ENCODE data around the gene DBF4B.
"Not testable (repeated sequence)": the region's sequence is repeated elsewhere in the genome, so short reads cannot be mapped to it uniquely, and the experiment has no call there.

Gene DBF4B

DNA sequence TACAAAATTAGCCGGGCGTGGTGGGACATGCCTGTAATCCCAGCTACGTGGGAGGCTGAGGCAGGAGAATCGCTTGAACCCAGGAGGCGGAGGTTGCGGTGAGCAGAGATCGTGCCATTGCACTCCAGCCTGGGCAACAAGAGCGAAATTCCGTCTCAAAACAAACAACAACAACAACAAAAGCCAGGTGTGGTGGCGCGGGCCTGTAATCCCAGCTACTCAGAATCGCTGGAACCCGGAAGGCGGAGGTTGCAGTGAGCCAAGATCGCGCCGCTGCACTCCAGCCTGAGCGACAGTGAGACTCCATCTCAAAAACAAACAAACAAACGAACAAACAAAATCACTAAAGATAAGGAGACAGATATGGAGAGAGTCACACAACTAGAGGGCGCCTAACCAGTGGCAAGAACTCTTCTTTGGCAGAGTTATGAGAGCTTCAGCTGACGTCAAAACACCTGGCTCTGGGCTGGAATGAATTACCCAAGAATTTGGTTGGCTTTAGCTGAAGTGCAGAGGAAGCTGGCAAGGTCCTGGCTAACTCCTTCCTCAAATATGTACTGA, 17.6 kb upstream of the DBF4B start:
- TF ChIP-seq, protein P1, sequence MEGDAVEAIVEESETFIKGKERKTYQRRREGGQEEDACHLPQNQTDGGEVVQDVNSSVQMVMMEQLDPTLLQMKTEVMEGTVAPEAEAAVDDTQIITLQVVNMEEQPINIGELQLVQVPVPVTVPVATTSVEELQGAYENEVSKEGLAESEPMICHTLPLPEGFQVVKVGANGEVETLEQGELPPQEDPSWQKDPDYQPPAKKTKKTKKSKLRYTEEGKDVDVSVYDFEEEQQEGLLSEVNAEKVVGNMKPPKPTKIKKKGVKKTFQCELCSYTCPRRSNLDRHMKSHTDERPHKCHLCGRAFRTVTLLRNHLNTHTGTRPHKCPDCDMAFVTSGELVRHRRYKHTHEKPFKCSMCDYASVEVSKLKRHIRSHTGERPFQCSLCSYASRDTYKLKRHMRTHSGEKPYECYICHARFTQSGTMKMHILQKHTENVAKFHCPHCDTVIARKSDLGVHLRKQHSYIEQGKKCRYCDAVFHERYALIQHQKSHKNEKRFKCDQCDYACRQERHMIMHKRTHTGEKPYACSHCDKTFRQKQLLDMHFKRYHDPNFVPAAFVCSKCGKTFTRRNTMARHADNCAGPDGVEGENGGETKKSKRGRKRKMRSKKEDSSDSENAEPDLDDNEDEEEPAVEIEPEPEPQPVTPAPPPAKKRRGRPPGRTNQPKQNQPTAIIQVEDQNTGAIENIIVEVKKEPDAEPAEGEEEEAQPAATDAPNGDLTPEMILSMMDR (IDR thresholded peaks at IDR 0.05; ENCODE audit: borderline replicate concordance, control extremely low read depth, extremely low read depth, insufficient read depth, missing control alignments), result peak; percentile 23
- in situ Hi-C loops (cut with MboI; ENCODE audit: low sequenced_read_pairs, unreplicated experiment); DNase-seq (ENCODE audit: low spot score): not testable (repeated sequence)

DNA sequence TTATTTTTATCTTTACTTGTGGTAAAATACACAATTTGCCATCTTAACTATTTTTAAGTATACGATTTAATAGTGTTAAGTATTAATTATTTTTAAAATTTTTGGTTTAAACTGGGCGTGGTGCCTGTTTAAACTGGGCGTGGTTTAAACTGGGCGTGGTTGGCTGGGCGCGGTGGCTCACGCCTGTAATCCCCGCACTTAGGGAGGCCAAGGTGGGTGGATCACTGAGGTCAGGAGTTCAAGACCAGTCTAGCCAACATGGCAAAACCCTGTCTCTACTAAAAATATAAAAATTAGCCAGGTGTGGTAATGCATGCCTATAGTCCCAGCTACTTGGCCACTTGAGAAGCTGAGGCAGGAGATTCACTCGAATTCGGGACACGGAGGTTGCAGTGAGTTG, 14.9 kb upstream of the DBF4B start:
- in situ Hi-C loops (cut with MboI; ENCODE audit: low sequenced_read_pairs, unreplicated experiment), result no loop called here
- TF ChIP-seq, protein P1 (IDR thresholded peaks at IDR 0.05; ENCODE audit: borderline replicate concordance, control extremely low read depth, extremely low read depth, insufficient read depth, missing control alignments), result no peak
- DNase-seq (ENCODE audit: low spot score), result no peak

DNA sequence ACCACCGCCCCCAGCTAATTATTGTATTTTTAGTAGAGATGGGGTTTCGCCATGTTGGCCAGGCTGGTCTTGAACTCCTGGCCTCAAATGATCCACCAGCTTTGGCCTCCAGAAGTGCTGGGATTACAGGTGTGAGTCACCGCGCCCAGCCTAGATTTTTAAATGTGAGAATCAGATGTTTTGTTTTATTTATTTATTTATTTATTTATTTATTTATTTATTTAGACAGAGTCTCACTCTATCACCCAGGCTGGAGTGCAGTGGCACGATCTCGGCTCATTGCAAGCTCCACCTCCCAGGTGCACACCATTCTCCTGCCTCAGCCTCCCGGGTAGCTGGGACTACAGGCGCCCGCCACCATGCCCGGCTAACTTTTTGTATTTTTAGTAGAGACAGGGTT, 8.2 kb upstream of the DBF4B start:
- in situ Hi-C loops (cut with MboI; ENCODE audit: low sequenced_read_pairs, unreplicated experiment); DNase-seq (ENCODE audit: low spot score): not testable (repeated sequence)

DNA sequence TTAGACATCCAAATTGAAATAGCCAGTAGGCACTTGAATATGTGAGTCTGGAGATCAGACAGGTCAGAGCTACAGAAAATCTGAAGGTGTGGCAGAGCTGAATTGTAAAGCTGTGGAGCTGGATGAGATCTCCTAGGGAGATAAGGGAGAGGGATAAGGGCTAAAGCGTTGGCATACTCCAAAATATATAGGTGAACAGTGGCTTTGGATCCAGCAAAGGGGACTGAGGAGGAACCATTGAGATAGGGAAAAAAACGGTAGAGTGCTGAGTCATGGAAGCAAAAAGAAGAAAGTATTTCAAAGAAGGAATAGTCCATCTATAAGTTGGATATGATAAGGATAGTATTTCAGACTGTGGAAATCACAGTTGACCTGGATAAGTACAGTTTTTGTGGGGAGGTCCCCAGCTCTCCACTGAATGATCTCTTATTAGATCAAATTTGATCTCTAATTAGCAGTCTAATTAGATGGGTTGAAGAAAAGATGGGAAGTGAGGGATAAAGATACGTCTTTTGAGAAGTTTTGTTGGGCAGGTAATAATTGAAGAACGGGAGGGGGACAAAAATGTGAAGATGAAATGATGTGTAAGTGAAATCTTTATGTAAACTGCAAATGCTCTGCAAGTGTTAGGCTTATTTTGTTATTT, 587 bp upstream of the DBF4B start:
- DNase-seq (ENCODE audit: low spot score), result no peak
- in situ Hi-C loops (cut with MboI; ENCODE audit: low sequenced_read_pairs, unreplicated experiment), result no loop called here
- TF ChIP-seq, protein P1 (IDR thresholded peaks at IDR 0.05; ENCODE audit: borderline replicate concordance, control extremely low read depth, extremely low read depth, insufficient read depth, missing control alignments), result no peak

DNA sequence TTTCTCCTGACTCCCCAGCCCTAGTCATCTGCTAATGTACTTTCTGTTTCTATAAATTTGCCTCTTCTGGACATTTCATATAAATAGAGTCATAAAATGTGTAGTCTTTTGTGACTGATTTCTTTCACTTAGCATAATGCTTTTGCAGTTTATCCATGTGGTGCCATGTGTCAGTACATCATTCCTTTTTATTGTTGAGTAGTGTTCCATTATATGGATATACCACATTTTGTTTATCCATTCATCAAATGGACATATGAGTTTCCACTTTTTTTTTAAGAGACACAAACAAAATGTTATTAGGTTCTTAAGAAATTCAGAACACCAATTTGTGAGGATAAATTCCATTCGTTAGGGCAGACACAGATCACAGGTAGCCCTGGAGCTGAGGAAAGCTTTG, 11.0 kb downstream of the DBF4B start:
- TF ChIP-seq, protein P1 (IDR thresholded peaks at IDR 0.05; ENCODE audit: borderline replicate concordance, control extremely low read depth, extremely low read depth, insufficient read depth, missing control alignments), result no peak
- in situ Hi-C loops (cut with MboI; ENCODE audit: low sequenced_read_pairs, unreplicated experiment), result no loop called here
- no peak for DNase-seq (ENCODE audit: low spot score)

DNA sequence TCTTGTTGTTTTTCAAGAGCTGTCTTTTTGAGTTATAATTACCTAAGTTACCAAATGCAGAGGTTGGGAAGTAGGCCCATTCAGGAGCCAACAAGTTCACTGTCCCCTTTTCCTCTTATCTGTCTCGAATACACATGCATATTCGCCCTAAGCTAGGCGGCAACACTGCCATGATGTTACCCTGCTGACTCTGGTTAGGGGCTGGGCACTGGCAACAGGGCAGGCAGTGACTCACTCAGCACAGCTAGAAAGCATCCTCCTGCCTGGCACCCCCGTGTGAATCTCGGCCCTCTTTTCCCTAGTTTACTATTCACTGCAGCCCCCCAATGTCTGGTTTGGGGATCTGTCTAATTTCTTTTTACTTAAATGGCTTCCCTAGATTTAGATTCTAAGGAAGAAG, 13.8 kb downstream of the DBF4B start:
- DNase-seq (ENCODE audit: low spot score), result no peak
- in situ Hi-C loops (cut with MboI; ENCODE audit: low sequenced_read_pairs, unreplicated experiment), result no loop called here
- TF ChIP-seq, protein P1 (IDR thresholded peaks at IDR 0.05; ENCODE audit: borderline replicate concordance, control extremely low read depth, extremely low read depth, insufficient read depth, missing control alignments), result no peak

DNA sequence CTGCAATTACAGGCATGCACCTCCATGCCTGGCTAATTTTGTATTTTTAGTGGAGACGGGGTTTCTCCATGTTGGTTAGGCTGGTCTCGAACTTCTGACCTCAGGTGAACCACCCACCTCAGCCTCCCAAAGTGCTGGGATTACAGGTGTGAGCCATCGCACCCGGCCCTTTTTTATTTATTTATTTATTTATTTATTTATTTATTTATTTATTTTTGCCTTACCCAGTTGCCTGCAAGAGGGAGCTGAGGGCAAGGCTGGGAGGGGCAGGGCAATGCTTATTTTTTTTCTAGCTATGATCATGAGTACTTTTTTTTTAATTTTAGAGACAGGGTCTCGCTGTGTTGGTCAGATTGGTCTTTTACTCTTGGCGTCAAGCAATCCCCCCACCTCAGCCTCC, 17.7 kb downstream of the DBF4B start:
- DNase-seq (ENCODE audit: low spot score); in situ Hi-C loops (cut with MboI; ENCODE audit: low sequenced_read_pairs, unreplicated experiment): not testable (repeated sequence)

DNA sequence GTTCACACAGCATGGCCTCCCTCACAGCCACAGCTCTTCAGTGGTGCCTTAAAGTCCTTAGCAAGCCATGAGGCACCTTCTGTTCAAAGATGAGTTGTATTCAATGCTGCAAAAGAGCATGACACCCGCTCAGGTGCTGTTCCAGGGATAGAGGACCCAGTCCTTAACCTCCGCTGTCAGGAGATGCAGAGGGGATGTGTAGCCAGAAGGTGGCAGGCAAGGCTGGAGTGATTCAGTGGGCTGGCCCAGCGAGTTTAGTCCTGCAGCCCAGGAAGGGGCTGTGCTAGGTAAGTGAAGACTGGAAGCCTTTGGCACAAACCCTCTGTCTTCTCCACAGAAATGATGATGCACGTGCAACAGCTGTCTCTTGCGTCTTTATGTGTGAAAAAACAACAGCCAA, 25.3 kb downstream of the DBF4B start:
- in situ Hi-C loops (cut with MboI; ENCODE audit: low sequenced_read_pairs, unreplicated experiment), result no loop called here
- DNase-seq (ENCODE audit: low spot score), result no peak
- TF ChIP-seq, protein P1 (IDR thresholded peaks at IDR 0.05; ENCODE audit: borderline replicate concordance, control extremely low read depth, extremely low read depth, insufficient read depth, missing control alignments), result no peak
